HL-60 (cell line): ENCODE measurements around the gene SRPK2.

Experiments used
- GABPA ChIP-seq: IDR thresholded peaks from 2 replicates; pipeline ENCODE4 v1.6.1; 2012; ENCODE audit warnings: low read depth
- POLR2AphosphoS5 ChIP-seq: IDR thresholded peaks from 2 replicates; pipeline ENCODE4 v1.6.1; 2012; ENCODE audit warnings: low read depth
- TF ChIP-seq, protein P1 (sequence below): IDR thresholded peaks from one replicate; pipeline ENCODE4 v1.5.1; 2011; ENCODE audit warnings: low read length, control low read depth, inconsistent platforms; ENCODE audit not compliant: insufficient read depth
- TF ChIP-seq, protein P2 (sequence below): IDR thresholded peaks from 2 replicates; pipeline ENCODE4 v1.6.1; 2012; ENCODE audit warnings: low read depth; ENCODE audit not compliant: insufficient replicate concordance

DNA sequence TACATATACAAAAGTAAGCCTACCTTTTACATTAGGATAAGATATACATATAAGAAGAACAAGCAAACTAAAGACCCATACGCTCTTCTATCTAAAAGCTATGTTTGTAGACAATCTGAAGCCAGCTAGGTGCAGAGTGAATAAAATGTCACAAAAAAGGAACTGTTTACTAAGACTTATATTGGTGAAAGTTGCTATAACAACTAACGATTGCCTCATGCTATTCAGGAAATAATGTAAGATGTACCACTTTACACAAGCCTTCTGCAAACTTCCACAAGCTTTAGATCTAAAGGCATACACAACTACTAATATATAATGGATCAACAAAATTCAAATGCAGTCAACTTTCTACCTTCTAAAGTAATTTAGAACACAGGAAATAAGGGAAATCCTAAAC lies 175.1 kb downstream of the SRPK2 start:
- TF ChIP-seq POLR2AphosphoS5 (no peak), GABPA (no peak)
- TF ChIP-seq, protein P1, sequence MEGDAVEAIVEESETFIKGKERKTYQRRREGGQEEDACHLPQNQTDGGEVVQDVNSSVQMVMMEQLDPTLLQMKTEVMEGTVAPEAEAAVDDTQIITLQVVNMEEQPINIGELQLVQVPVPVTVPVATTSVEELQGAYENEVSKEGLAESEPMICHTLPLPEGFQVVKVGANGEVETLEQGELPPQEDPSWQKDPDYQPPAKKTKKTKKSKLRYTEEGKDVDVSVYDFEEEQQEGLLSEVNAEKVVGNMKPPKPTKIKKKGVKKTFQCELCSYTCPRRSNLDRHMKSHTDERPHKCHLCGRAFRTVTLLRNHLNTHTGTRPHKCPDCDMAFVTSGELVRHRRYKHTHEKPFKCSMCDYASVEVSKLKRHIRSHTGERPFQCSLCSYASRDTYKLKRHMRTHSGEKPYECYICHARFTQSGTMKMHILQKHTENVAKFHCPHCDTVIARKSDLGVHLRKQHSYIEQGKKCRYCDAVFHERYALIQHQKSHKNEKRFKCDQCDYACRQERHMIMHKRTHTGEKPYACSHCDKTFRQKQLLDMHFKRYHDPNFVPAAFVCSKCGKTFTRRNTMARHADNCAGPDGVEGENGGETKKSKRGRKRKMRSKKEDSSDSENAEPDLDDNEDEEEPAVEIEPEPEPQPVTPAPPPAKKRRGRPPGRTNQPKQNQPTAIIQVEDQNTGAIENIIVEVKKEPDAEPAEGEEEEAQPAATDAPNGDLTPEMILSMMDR: no peak
- TF ChIP-seq, protein P2, sequence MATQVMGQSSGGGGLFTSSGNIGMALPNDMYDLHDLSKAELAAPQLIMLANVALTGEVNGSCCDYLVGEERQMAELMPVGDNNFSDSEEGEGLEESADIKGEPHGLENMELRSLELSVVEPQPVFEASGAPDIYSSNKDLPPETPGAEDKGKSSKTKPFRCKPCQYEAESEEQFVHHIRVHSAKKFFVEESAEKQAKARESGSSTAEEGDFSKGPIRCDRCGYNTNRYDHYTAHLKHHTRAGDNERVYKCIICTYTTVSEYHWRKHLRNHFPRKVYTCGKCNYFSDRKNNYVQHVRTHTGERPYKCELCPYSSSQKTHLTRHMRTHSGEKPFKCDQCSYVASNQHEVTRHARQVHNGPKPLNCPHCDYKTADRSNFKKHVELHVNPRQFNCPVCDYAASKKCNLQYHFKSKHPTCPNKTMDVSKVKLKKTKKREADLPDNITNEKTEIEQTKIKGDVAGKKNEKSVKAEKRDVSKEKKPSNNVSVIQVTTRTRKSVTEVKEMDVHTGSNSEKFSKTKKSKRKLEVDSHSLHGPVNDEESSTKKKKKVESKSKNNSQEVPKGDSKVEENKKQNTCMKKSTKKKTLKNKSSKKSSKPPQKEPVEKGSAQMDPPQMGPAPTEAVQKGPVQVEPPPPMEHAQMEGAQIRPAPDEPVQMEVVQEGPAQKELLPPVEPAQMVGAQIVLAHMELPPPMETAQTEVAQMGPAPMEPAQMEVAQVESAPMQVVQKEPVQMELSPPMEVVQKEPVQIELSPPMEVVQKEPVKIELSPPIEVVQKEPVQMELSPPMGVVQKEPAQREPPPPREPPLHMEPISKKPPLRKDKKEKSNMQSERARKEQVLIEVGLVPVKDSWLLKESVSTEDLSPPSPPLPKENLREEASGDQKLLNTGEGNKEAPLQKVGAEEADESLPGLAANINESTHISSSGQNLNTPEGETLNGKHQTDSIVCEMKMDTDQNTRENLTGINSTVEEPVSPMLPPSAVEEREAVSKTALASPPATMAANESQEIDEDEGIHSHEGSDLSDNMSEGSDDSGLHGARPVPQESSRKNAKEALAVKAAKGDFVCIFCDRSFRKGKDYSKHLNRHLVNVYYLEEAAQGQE: no peak
